Measurements from ENCODE around the gene PRDM16. TPM values are rescaled to one million over a fixed set of nuclear protein-coding genes. Genes with fewer than 3 reads are reported as not detected.

The PRDM16 gene
- total RNA-seq, 1 experiment from 2014 or later, result 6.1 TPM

GRCh38 chr1:3176820-3177219, 107.8 kb downstream of the PRDM16 start:
- Histone ChIP-seq H2AFZ (ENCODE audit: low read depth, low read length, poor library complexity, severe bottlenecking) (no peak overlapping the region), H3K79me2 (ENCODE audit: insufficient read depth, low read length) (no peaks in the 10 kb centered on the region), H3K9ac (ENCODE audit: low read length) (no peak overlapping the region), H3K27me3 (ENCODE audit: insufficient read depth, low read length) (no peaks in the 10 kb centered on the region), H3K9me2 (ENCODE audit: insufficient read depth) (no peaks in the 10 kb centered on the region), H3K4me1 (ENCODE audit: control insufficient read depth in 1 of 2, insufficient read depth in 2 of 2, low read length in 2 of 2) (no peaks in the 10 kb centered on the region), H3K4me2 (ENCODE audit: low read length) (no peak overlapping the region), H3K4me3 (replicated peaks in 1 of 2; ENCODE audit: low read depth in 1 of 2, low read length in 2 of 2) (no peak overlapping the region), H3K36me3 (ENCODE audit: control insufficient read depth in 1 of 2, insufficient read depth in 2 of 2, low read length in 2 of 2) (no peaks in the 10 kb centered on the region), H4K20me1 (ENCODE audit: insufficient read depth) (no peaks in the 10 kb centered on the region), H3K9me3 (ENCODE audit: control insufficient read depth in 1 of 2, insufficient read depth in 1 of 2, low read depth in 1 of 2, low read length in 2 of 2) (no peaks in the 10 kb centered on the region; a peak in 1 of 4 replicates), H3K27ac (ENCODE audit: low read depth, low read length) (no peak overlapping the region)
- no TSS peak for BruUV-seq (replicated peaks)
- ChIA-PET RAD21 (ENCODE audit: low non-redundant PET in 1 of 2, low total read pairs in 2 of 2, uncharacterized antibody in 2 of 2, unreplicated experiment in 2 of 2) (no interaction called here), CTCF (no interaction called here), POLR2A (no interaction called here)
- DNase-seq (ENCODE audit: low read depth, low spot score) (no peak), ATAC-seq (no peak)
- intact Hi-C loops (cut with micrococcal nuclease), result no loop called here
- TF ChIP-seq TCF7L2 (IDR thresholded peaks at IDR 0.05; ENCODE audit: borderline replicate concordance, extremely low read depth, insufficient read depth, insufficient read length) (no peak), CBX3 (IDR thresholded peaks at IDR 0.05; ENCODE audit: low read depth) (no peak), EZH2 (IDR thresholded peaks at IDR 0.05) (no peak), MAX (IDR thresholded peaks at IDR 0.05) (no peak), SIN3A (IDR thresholded peaks at IDR 0.05; ENCODE audit: low read depth) (no peak), EZH2phosphoT487 (IDR thresholded peaks at IDR 0.05; ENCODE audit: borderline replicate concordance) (no peak), RAD21 (IDR thresholded peaks at IDR 0.05; ENCODE audit: low read depth) (no peak), POLR2AphosphoS5 (IDR thresholded peaks at IDR 0.05; ENCODE audit: low read depth, low read length) (no peak), REST (IDR thresholded peaks at IDR 0.05; ENCODE audit: low read depth) (no peak), ZFX (IDR thresholded peaks at IDR 0.05) (no peak), ZNF274 (IDR thresholded peaks at IDR 0.05; ENCODE audit: low read depth, low read length) (no peak), JUND (IDR thresholded peaks at IDR 0.05) (no peak), SRF (IDR thresholded peaks at IDR 0.05; ENCODE audit: low read depth) (no peak)
